Upper lobe of left lung (tissue), 4 donors: Measurements from ENCODE around the gene RAB20.

Experiments
- EP300 ChIP-seq, 4 donors: sonication (generic); formaldehyde crosslinking; IDR thresholded peaks; one replicate each; pipeline ENCODE4 v1.5.1; 2017; ENCODE audit warnings: antibody characterized with exemption in 4 of 4, control low read depth in 2 of 4
- POLR2A ChIP-seq, 4 donors: fragments of 450-650 bp; IDR thresholded peaks; one replicate each; pipeline ENCODE4 v1.5.1; 2016 to 2017; ENCODE audit warnings: antibody characterized with exemption in 4 of 4, mild to moderate bottlenecking in 2 of 4
- POLR2AphosphoS5 ChIP-seq, 2 donors: sonication (generic); formaldehyde crosslinking; IDR thresholded peaks; one replicate each; pipeline ENCODE4 v1.5.1; 2017; ENCODE audit warnings: antibody characterized with exemption in 2 of 2
- TF ChIP-seq, protein P1 (sequence below), 6 experiments: fragments of 450-650 bp in 4 of 6; fragments of 200-600 bp in 2 of 6; sonication (generic) in 2 of 6; IDR thresholded peaks; one replicate each; pipeline ENCODE4 v1.5.1; 2016 to 2019; ENCODE audit warnings: antibody characterized with exemption in 6 of 6

- TF ChIP-seq, protein P1, sequence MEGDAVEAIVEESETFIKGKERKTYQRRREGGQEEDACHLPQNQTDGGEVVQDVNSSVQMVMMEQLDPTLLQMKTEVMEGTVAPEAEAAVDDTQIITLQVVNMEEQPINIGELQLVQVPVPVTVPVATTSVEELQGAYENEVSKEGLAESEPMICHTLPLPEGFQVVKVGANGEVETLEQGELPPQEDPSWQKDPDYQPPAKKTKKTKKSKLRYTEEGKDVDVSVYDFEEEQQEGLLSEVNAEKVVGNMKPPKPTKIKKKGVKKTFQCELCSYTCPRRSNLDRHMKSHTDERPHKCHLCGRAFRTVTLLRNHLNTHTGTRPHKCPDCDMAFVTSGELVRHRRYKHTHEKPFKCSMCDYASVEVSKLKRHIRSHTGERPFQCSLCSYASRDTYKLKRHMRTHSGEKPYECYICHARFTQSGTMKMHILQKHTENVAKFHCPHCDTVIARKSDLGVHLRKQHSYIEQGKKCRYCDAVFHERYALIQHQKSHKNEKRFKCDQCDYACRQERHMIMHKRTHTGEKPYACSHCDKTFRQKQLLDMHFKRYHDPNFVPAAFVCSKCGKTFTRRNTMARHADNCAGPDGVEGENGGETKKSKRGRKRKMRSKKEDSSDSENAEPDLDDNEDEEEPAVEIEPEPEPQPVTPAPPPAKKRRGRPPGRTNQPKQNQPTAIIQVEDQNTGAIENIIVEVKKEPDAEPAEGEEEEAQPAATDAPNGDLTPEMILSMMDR (IDR thresholded peaks at IDR 0.05), result no peak
- no peak for TF ChIP-seq POLR2A (IDR thresholded peaks at IDR 0.05)
- no peak for TF ChIP-seq EP300 (IDR thresholded peaks at IDR 0.05)
- no peak for TF ChIP-seq POLR2AphosphoS5 (IDR thresholded peaks at IDR 0.05)
Measured at GRCh38 chr13:110506396-110506795, 55.1 kb downstream of the RAB20 start.
